ENCODE measurements around the gene VPS36.
"Not testable (repeated sequence)": the region's sequence is repeated elsewhere in the genome, so short reads cannot be mapped to it uniquely, and the experiment has no call there.

VPS36 gene

GRCh38 chr13:52450012-52450792 is at the start of gene VPS36:
VPS36 (minus strand) TSS chr13:52450634; CDS start chr13:52450594, 40 bp downstream.
- H3K27ac ChIP-seq = peak within 1 kb of the TSS; percentile 97
- peaks cover 38% of the 10 kb centered on the region for H4K20me1 ChIP-seq
- H3K4me2 ChIP-seq = peak within 1 kb of the TSS; percentile 81
- H3K9me3 ChIP-seq = no peaks in the 10 kb centered on the region
- peak within 1 kb of the TSS; percentile 98 for H3K9ac ChIP-seq
- no peak for TF ChIP-seq Cebpa-rat (IDR thresholded peaks at IDR 0.05)
- H3K36me3 ChIP-seq = peaks cover 15% of the 10 kb centered on the region; the same call in 1 of the 2 replicates
- H3K27me3 ChIP-seq = no peaks in the 10 kb centered on the region
- peak within 1 kb of the TSS; percentile 82 for H3K4me3 ChIP-seq
- peaks cover 45% of the 10 kb centered on the region for H3K4me1 ChIP-seq

- H3K9me3 ChIP-seq = peaks cover 11% of the 10 kb centered on the region
- not testable (repeated sequence) for H4K20me1 ChIP-seq, H3K9ac ChIP-seq, H3K36me3 ChIP-seq, H3K27ac ChIP-seq, H3K4me3 ChIP-seq, H3K4me1 ChIP-seq, H3K4me2 ChIP-seq, H3K27me3 ChIP-seq
Observed at GRCh38 chr13:52497979-52498378, 47.5 kb upstream of the VPS36 start.

- not testable (repeated sequence) for H3K27ac ChIP-seq, H4K20me1 ChIP-seq, H3K27me3 ChIP-seq, H3K9me3 ChIP-seq, H3K9ac ChIP-seq, H3K36me3 ChIP-seq, H3K4me2 ChIP-seq, H3K4me3 ChIP-seq, H3K4me1 ChIP-seq
Observed at GRCh38 chr13:52494241-52494640, 43.8 kb upstream of the VPS36 start.

GRCh38 chr13:52491015-52491414 is 40.6 kb upstream of the VPS36 start:
- H3K9ac ChIP-seq, H3K4me3 ChIP-seq, H3K36me3 ChIP-seq, H3K27ac ChIP-seq, H3K9me3 ChIP-seq, H4K20me1 ChIP-seq, H3K27me3 ChIP-seq, H3K4me2 ChIP-seq, H3K4me1 ChIP-seq: not testable (repeated sequence)

GRCh38 chr13:52488763-52489162 is 38.3 kb upstream of the VPS36 start:
- not testable (repeated sequence) for H3K9ac ChIP-seq, H3K4me1 ChIP-seq

GRCh38 chr13:52487078-52487477 is 36.6 kb upstream of the VPS36 start:
- not testable (repeated sequence) for H4K20me1 ChIP-seq, H3K36me3 ChIP-seq, H3K4me2 ChIP-seq, H3K9me3 ChIP-seq, H3K27ac ChIP-seq, H3K4me1 ChIP-seq, H3K9ac ChIP-seq, H3K4me3 ChIP-seq, H3K27me3 ChIP-seq

More at GRCh38 chr13:52488763-52489162, 38.3 kb upstream of the VPS36 start:
- not testable (repeated sequence) for H3K36me3 ChIP-seq, H3K4me3 ChIP-seq, H3K4me2 ChIP-seq, H4K20me1 ChIP-seq, H3K27me3 ChIP-seq, H3K9me3 ChIP-seq, H3K27ac ChIP-seq

- H3K27me3 ChIP-seq, H3K4me2 ChIP-seq, H3K27ac ChIP-seq, H3K4me3 ChIP-seq, H3K4me1 ChIP-seq, H3K9me3 ChIP-seq, H4K20me1 ChIP-seq, H3K9ac ChIP-seq: not testable (repeated sequence)
- peaks cover 11% of the 10 kb centered on the region for H3K36me3 ChIP-seq
Observed at GRCh38 chr13:52480677-52481428, 30.4 kb upstream of the VPS36 start.

GRCh38 chr13:52468487-52468886 is 18.1 kb upstream of the VPS36 start:
- not testable (repeated sequence) for H3K4me3 ChIP-seq, H3K4me1 ChIP-seq, H3K4me2 ChIP-seq, H3K27ac ChIP-seq, H4K20me1 ChIP-seq, H3K27me3 ChIP-seq, H3K9me3 ChIP-seq, H3K9ac ChIP-seq
- H3K36me3 ChIP-seq = peaks cover 91% of the 10 kb centered on the region

- no peaks in the 10 kb centered on the region for H3K27me3 ChIP-seq
- no peak for TF ChIP-seq Cebpa-rat (IDR thresholded peaks at IDR 0.05)
- H3K4me1 ChIP-seq = peaks cover 36% of the 10 kb centered on the region
- peaks cover 94% of the 10 kb centered on the region for H3K36me3 ChIP-seq
- H3K4me2 ChIP-seq = no peak overlapping the region
- H3K9me3 ChIP-seq = peaks cover 5% of the 10 kb centered on the region; the same call in 1 of the 2 replicates
- H3K9ac ChIP-seq = no peak overlapping the region
- H3K4me3 ChIP-seq = no peak overlapping the region
- H3K27ac ChIP-seq = no peak overlapping the region
- H4K20me1 ChIP-seq = peaks cover 47% of the 10 kb centered on the region
Observed at GRCh38 chr13:52463526-52463925, 13.1 kb upstream of the VPS36 start.

GRCh38 chr13:52461265-52461664 is 10.8 kb upstream of the VPS36 start:
- no peak overlapping the region for H3K4me3 ChIP-seq
- H3K36me3 ChIP-seq = peaks cover 89% of the 10 kb centered on the region
- H3K9me3 ChIP-seq = no peaks in the 10 kb centered on the region
- no peak overlapping the region for H3K9ac ChIP-seq
- H3K27ac ChIP-seq = no peak overlapping the region
- H4K20me1 ChIP-seq = peaks cover 61% of the 10 kb centered on the region
- TF ChIP-seq Cebpa-rat (IDR thresholded peaks at IDR 0.05) = no peak
- H3K4me2 ChIP-seq = peak overlapping the region; percentile 46
- peaks cover 58% of the 10 kb centered on the region for H3K4me1 ChIP-seq
- H3K27me3 ChIP-seq = no peaks in the 10 kb centered on the region

Data from BLaER1 (cell line).